Endometrial microvascular endothelial cells (primary cell): ENCODE measurements around the gene JUND. TPM values are rescaled to one million over a fixed set of nuclear protein-coding genes. Genes with fewer than 3 reads are reported as not detected.
"Not testable (repeated sequence)": the region's sequence is repeated elsewhere in the genome, so short reads cannot be mapped to it uniquely, and the experiment has no call there.

Source experiments
- in situ Hi-C: cut with HindIII; loops from 2 replicates; pipeline ENCODE4 v1.10.0; 2017; ENCODE audit warnings: low sequenced_read_pairs, low pct_unique_long_range_greater_than_20kb; ENCODE audit errors: inconsistent ontology term
- total RNA-seq: library from RNA; depleted of rRNA; stranded (reverse); fragments of >200 nt; gene quantifications from one replicate; pipeline ENCODE4 v1.2.3, GENCODE V29; 2015; ENCODE audit errors: inconsistent ontology term

Gene JUND
- 99.6 TPM for total RNA-seq

DNA sequence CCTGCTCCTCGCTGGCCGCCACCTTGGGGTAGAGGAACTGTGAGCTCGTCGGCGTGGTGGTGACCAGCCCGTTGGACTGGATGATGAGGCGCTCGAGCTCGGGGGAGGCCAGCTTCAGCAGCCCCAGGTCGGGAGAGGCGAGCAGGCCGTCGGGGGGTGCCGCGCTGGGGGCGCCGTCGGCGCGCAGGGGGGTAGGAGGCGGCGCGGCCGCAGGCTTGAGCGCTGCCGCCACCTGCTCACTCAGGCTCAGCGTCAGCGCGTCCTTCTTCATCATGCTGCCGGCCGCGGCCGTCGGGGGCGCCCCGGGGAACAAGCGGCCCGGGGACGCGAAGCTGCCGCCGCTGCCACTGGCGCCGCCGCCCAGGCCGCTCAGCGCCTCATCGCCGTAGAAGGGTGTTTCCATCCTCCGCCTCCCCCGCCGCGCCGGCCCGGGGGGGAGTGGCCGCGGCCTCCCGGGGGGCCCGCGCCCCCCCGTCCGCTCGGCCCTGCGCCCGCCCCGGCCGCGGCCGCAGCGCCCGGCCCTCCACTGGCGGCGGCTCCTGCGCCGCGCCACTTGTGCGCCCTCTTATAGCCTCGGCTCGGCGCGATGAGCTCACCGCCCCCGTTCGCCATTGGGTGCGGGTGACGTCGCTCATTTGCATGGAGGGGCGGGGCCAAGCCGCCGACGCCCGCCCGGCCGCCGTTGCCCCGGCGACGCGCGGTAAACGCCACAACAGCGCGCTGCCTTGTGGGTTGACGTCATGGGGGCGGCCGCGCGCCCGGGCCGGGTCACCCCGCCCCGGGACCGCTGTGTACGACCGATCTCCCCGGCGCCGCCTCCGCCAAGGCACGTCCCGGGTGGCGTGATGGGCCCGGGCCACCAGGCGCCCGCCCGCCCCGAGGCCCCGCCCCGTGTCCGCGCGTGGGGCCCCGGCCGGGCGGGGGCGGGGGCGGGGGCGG, at the start of gene JUND:
JUND (minus strand) TSS at position 541 of the 939 bp plus-strand sequence; CDS start at position 403, 138 bp downstream.
- in situ Hi-C loops: no loop called here

DNA sequence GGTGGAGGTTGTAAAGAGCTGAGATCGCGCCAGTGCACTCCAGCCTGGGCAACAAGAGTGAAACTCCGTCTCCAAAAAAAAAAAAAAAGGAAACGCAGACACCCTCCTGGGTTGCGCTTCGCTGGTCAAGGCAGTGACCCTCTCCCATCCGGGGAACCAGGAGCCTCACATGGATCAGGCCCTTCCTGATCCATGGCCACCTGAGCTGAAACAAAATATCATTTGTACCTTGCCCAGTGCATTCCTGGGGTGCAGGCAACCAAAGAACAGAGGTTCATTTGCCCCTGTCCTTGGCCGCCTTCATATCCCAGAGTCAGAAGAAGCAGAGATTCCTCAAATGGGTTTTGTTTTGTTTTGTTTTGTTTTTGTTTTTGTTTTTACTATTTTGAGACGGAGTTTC, 49.4 kb upstream of the JUND start:
- in situ Hi-C loops: no loop called here

DNA sequence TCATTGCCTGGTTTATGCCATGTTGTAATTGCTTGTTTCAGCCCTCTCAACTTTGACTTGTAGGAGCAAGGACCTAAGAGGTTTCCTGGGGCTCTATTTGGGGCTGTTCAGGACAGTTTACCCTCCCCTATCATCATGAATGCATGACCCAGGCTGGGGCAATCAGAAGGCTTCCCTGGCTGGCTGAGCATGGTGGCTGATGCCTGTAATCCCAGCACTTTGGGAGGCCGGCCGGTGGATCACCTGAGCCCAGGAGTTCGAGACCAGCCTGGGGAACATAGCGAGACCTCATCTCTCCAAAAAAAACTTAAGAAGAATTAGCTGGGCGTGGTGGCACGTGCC, 47.6 kb upstream of the JUND start:
- in situ Hi-C loops: no loop called here

DNA sequence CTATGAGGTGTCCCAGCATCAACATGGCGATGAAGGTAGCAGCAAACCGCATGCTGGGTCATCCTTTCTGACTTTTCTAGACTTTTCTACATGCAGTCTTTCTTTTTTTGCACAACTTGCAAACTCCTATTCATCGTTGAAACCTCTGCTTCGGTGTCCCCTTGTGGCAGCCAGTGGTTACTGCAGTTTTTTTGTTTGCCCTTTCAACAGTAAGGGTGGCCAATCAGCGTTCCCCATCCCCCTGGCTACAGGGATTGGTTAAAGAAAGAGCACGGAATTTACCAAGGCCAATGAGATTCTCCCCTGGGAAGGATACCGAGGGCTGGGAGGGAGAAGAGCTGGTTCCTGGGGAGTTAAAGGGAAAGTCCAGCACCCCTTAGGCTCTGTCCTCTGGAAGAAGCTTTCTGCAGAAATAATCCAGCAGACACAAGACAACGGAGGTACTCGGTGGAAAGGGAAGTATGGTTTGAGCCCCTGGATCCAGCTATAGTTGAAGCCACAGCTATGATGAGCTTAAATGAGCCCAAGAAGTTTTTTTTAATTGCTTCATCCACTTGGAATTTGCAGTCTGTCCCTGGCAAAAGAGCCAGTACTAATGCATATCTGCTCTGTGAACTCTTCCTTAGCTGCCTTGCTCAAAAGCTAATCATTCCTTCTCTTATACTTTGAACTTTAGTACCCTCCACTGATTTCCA, 47.1 kb upstream of the JUND start:
- in situ Hi-C loops: no loop called here

DNA sequence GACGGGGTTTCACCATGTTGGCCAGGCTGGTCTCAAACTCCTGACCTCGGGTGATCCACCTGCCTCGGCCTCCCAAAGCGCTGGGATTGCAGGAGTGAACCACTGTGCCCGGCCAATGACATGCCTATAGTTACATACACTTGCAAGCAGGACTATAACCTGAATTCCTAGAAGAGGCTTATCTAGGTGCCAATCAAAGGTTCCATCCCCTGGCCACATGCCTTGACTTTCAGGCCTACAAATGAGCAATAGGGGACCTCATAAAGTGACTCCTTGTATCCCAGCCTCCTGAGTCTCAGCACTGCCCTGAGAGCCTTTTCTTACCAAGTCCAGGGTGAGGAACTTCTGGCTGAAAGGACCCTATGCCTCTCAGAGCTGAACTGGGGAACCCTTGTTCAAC, 45.4 kb upstream of the JUND start:
- in situ Hi-C loops: no loop called here

DNA sequence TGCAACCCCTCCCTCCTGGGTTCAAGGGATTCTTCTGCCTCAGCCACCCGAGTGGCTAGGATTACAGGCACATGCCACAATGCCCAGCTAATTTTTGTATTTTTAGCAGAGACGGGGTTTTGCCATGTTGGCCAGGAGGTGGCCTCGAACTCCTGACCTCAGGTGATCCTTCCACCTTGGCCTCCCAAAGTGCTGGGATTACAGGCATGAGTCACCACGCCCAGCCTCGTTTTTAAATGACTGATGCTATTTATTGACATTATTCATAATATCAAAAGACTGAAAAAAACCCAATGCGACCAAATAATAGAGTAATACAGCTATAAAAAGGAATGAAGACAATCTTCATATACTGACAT, 42.9 kb upstream of the JUND start:
- in situ Hi-C loops: not testable (repeated sequence)

DNA sequence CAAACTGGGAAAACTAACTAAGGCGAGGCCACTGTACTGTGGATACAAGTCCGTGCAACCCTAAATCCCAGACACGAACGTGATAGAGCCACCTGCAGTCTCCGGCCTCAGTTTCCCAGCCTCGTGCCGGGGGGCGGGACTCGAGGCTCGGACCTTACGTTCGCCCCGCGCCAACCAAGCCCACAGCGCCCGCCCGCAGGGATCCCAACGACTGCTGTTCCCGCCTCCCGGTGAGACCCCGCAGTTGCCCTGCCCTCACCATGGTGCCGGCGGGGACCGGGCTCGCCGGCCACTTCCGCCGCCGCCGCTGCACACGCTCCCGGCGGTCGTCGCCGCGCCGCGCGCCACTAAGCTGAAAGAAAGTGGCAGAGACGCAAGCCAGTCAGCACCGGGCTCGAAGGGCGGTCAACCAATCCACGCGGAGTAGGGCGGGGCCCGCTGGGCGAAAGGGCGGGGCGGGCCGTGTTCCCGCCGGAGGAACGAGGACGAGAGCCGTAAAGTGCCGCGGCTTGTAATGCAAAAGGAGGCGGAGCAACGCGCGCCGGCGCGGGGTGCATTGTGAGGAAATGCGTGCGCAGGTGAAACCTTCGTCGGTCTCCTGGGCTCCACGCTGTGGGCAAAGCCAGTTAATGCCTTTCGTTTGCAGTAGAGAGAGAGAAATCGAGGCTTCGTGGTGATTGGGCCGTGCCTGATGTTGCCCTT, 41.5 kb upstream of the JUND start, which contains the start of gene LSM4:
LSM4 (minus strand) TSS at position 318 of the 702 bp plus-strand sequence; CDS start at position 262, 56 bp downstream.
- in situ Hi-C loops: no loop called here

DNA sequence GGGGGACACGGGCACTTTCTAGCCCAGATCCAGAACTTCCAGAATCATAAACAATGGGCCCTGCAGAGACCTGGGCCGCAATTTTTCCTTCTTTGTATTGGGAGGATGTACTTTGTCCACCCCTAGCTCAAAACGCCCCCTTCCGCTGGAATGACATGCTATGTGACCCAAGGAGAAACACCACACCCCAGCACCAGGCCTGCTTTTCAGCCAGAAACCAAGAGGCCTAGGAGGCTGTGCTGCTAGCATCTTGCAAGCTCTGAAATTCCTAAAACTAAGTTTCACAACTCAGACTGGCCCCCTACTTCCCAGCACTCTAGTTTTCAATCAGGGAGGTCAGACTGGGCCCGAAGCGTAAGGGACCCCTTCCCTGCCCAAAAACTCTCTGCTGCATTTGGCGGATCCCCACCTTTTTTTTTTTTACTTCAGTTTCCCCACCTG, 40.9 kb upstream of the JUND start:
- in situ Hi-C loops: no loop called here

DNA sequence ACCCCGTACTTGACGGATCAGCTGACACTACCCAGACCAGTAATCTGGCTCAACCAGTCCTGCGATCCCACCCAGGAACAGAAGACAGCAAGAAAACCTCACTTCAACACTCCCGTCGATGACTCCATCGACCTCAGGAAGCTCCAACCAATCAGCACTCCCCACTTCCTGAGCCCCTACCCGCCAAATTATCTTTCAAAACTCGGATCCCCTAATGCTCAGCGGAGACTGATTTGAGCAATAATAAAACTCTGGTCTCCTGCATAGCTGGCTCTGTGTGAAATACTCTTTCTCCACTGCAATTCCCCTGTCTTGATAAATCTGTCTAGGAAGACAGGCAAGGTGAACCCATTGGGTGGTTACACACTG, 40.3 kb upstream of the JUND start:
- in situ Hi-C loops: no loop called here

DNA sequence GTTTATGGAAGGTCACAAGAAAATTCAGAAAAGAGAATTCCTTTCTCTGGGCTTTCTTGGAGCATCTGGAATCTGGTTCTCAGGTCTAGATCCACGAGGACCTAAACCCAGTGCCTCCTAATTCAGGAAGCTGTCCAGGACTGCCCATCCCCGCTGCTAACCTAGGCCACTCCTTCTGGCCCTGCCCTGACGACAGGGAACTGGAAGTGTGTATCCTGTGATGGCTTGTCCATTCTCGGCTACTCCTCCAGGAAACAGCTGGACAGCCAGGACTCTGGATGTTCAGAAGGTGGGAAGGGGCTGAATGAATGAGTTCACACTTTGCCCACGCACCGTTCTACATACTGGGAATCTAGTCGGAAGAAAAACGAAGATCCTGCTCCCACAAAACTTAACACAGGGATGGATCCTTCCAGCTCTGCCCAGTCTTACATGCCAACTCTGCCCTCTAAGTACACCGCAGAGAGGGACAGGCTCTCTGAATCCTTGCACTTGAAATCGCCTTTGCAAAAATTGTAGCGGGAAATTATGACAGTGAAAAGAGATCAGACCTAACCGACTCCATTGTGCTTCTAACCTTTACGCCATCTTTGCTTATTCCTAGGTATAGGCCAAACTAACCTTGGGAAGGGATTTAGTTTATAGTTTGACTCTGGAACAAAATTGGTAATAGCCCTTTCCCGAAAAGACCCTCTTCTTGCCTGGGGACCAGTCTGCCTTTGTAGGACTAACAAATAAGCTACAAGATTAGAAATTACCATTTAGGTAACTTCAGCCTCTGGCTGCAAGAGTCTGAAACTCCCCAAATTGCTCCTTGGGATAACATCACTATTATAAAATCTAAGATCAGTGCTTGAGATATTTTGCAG, 39.7 kb upstream of the JUND start:
- in situ Hi-C loops: no loop called here

DNA sequence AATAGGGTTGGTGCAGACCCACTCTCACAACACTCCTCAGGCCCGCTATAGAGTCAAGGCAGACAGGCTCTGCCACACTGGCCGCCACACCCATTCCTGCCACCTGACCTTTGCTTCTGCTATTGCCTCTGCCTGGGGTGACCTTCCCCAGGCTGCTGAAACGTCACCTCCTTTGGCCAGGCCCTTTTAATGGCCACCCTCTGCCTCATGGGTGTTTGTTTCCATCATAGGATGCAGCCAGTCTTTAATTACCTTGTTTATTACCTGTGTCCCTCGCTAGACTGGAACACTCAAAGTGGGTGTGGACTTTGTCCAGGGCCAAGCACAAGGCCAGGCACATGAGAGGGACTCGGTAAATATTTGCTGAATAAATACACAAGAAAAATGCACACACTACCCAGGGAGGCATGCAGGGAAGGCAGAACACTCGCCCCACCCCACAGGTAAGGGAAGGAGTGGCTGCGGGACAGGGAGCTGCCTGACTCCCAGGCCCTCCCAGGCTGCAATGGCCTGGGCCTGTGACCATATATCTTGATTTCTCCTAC, 38.2 kb upstream of the JUND start:
- in situ Hi-C loops: no loop called here

DNA sequence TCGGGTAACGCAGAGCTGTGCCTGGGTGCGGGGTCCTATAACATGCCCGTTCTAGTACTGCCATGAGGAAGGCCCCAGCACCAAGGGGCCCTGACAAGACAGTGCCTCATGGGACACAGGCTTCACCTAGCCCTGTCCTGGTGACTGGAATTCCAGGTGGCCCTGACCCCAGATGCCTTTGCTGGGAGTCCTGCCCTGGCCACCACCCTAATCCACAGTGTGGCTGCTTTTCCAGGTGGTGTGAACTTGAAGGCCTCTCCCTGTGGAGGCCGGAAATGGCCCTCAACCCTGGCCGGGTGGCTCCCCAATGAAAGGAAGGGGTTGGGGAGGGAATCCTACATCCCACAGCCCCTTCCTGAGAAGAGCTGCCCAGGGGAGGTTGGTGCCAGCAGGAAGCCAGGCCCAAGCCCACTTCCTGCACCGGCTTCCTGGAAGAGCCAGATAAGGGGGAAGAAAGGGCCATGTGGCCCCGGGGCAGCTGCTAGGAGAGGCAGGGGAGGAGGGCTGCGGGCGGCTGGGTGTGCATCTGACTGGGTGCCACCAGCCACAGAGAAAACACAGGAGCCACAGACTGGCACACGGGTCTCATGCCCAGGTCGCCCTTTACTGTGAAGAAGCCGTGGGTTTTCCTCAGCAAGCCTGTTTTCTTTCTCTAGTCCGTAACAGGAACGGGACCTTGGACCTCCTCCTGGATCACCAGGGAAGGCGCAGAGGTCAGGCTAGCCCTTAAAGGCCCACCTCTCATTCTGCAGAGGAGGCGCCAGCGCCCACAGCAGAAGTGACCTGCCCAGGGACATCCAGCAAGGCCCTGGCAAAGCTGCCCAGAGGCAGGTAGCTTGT, 36.8 kb upstream of the JUND start:
- in situ Hi-C loops: no loop called here

DNA sequence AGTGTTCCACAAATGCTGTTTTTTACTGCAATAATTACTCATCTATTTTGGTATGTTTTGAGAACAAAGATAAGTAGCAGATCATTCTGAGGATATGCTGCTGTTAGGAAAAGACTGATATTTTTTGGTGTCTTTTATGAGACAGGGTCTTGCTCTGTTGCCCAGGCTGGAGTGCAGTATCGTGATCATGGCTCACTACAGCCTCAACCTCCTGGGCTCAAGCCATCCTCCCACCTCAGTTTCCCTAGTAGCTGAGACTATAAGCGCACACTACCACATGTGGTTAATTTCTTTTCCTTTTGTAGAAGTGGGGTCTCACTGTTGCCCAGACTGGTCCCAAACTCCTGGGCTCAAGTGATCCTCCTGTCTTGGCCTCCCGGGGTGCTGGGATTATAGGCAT, 32.0 kb upstream of the JUND start:
- in situ Hi-C loops: no loop called here

DNA sequence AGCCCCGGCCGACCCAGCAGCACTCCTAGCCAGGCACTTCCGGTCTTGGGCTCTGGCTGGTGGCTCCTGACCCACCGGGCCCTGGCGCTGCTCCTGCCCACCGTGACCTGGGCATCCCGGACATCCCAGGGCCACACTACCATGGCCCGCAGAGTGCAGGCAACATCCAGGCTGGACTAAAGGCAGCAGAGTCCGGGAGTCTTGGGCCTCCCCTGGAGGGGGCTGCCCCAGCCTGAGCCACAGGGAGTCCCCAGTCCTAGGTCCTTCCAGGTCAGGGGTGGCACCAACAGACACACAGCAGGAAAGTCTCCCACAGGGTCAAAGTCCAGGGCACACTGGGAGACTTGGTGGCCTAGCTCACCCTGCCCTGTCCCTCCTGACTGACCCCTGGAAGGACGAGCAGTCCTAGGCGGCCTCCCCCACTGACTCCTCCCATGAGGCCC, 30.7 kb upstream of the JUND start:
- in situ Hi-C loops: no loop called here

DNA sequence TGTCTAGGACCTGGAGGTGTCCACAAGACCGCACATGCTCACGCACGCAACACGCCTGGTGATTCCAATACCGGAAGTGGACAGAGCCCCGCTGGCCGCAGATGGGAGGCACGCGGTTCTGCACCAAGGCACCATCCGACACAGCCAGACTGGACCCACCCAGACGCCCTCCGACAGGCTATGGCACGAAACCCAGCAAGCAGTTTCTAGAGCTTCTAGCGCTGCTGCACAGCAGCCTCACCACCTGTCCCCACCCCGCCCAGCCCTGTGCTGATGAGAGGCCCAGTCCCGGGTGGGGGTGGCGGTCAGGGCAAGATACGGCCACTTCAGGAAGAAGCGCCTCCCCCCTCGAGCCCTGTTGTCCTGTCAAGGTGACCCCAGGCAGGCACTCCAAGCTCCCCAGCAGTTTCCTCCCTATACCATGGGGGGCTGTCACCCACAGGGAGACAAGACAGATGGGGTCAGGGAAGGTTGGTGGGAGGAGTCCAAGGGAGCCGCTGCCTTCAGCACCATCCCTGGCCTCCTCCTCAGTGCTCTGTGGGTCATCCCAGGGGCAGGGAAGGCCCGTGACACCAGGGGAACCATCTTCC, 30.2 kb upstream of the JUND start:
- in situ Hi-C loops: no loop called here

DNA sequence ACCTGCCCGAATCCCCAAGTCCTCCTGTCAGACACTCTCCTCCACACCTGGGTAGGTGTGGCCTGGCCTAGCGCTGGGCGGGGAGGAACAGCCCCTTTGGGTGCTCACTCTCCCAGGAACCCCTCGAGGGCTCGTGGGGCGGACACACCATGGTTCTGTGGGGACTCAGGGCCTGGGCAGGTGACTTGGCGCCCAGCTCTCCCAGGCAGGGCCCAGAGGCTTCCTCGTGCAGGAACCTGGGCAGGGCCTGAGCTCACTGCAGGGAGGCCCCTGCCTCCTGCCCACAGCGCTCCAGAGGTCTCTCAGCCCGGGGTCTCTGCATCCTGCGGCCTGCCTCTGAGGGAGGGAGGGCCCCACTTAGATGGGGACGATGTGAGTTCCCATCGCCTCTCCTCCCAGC, 29.5 kb upstream of the JUND start:
- in situ Hi-C loops: no loop called here
